ENCODE measurements around the gene KPTN.

KPTN gene

DNA sequence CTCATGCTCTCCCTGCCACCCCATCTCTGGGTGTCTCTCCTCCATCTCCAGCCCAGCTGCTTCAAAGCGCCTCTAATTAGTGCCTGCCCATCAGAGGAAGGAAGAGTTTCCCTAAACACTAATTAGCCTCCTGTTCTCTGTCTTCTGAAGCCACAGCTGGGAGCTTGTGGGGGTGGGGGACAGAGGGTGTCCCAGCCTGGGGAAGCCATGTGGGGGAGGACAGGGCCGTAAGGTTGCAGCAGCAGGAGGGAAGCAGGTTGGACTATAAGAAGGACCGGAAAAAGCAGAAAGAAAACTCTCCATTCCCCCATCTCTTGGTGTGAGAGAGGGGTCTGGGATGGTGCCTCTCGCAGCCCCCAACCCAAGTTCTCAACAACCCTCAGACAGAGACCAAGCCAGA, 38.5 kb downstream of the KPTN start:
- TF ChIP-seq, protein P1, sequence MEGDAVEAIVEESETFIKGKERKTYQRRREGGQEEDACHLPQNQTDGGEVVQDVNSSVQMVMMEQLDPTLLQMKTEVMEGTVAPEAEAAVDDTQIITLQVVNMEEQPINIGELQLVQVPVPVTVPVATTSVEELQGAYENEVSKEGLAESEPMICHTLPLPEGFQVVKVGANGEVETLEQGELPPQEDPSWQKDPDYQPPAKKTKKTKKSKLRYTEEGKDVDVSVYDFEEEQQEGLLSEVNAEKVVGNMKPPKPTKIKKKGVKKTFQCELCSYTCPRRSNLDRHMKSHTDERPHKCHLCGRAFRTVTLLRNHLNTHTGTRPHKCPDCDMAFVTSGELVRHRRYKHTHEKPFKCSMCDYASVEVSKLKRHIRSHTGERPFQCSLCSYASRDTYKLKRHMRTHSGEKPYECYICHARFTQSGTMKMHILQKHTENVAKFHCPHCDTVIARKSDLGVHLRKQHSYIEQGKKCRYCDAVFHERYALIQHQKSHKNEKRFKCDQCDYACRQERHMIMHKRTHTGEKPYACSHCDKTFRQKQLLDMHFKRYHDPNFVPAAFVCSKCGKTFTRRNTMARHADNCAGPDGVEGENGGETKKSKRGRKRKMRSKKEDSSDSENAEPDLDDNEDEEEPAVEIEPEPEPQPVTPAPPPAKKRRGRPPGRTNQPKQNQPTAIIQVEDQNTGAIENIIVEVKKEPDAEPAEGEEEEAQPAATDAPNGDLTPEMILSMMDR (IDR thresholded peaks at IDR 0.05; ENCODE audit: insufficient read depth, low read depth, low read length, missing control alignments), result no peak
- H3K4me3 ChIP-seq (ENCODE audit: low read depth, low read length), result no peak overlapping the region
- no peak for DNase-seq (ENCODE audit: low read depth)

DNA sequence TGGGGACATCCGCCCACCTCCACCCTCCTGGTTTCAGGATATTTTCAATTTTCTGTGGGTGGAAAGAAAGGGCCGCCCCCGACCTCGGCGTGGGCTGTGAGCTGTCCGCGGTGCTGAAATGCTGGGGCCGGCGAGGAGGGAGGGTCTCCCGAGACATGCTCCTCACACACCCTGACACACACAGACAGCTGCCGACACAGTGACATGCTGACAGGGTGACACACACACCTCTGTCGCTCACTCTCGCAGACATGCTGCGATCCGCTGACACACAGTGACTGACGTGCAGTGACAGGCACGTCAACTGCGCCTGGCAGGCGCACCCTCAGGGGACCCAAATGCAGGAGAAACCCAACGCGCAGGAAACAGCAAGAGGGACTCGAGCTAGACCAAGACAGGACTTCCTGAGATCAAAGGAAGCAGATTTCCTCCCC, 39.6 kb downstream of the KPTN start:
- DNase-seq (ENCODE audit: low read depth), result no peak
- TF ChIP-seq, protein P1 (IDR thresholded peaks at IDR 0.05; ENCODE audit: insufficient read depth, low read depth, low read length, missing control alignments), result no peak
- H3K4me3 ChIP-seq (ENCODE audit: low read depth, low read length), result no peak overlapping the region

DNA sequence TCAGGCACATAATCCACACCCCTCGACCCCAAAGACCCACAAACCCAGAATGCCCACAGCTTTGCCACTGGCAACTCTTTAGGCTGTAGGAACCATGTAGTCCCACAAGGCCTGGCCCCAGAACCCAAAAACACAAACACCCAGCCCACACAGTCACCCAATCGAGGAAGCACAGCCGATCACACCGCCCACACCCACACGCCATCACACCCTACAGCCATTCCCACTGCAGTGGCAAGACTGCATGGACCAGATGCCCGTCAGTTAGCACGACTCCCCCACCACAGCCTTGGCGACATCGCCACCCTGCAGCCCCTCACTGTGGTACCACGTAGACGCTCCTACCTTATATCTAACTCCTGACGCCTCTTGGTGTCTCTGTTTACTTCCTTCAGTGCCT, 40.7 kb downstream of the KPTN start:
- no peak for DNase-seq (ENCODE audit: low read depth)
- no peak overlapping the region for H3K4me3 ChIP-seq (ENCODE audit: low read depth, low read length)
- TF ChIP-seq, protein P1 (IDR thresholded peaks at IDR 0.05; ENCODE audit: insufficient read depth, low read depth, low read length, missing control alignments), result no peak

GRCh38 chr19:47438793-47439220, 45.2 kb downstream of the KPTN start:
- DNase-seq (ENCODE audit: low read depth), result no peak
- TF ChIP-seq, protein P1 (IDR thresholded peaks at IDR 0.05; ENCODE audit: insufficient read depth, low read depth, low read length, missing control alignments), result no peak
- no peak overlapping the region for H3K4me3 ChIP-seq (ENCODE audit: low read depth, low read length)

GRCh38 chr19:47437500-47437899, 46.5 kb downstream of the KPTN start:
- TF ChIP-seq, protein P1 (IDR thresholded peaks at IDR 0.05; ENCODE audit: insufficient read depth, low read depth, low read length, missing control alignments), result no peak
- H3K4me3 ChIP-seq (ENCODE audit: low read depth, low read length), result no peak overlapping the region
- no peak for DNase-seq (ENCODE audit: low read depth)

GRCh38 chr19:47436712-47437401, 47.2 kb downstream of the KPTN start:
- DNase-seq (ENCODE audit: low read depth), result peak; percentile 83
- TF ChIP-seq, protein P1 (IDR thresholded peaks at IDR 0.05; ENCODE audit: insufficient read depth, low read depth, low read length, missing control alignments), result peak; percentile 88

More at GRCh38 chr19:47436712-47437401, 47.2 kb downstream of the KPTN start:
- H3K4me3 ChIP-seq (ENCODE audit: low read depth, low read length), result no peak overlapping the region
